Spleen (tissue), 11 donors: Measurements from ENCODE around the gene CPSF3. TPM values are rescaled to one million over a fixed set of nuclear protein-coding genes. Genes with fewer than 3 reads are reported as not detected.

ENCODE experiments used
- DNase-seq: peaks from one replicate; pipeline ENCODE4 v3.0.0-alpha.2; 2020
- H3K27ac ChIP-seq, 8 donors: fragments of 200-600 bp; sonication (generic) in 7 of 8; 1 replicate in 4 of 8; 2 replicates in 4 of 8; pipeline versions ENCODE4 v1.5.0 to v1.8.0; 2016 to 2021; ENCODE audit warnings: inconsistent platforms in 4 of 8, mild to moderate bottlenecking in 4 of 8, moderate library complexity in 1 of 8
- H3K27me3 ChIP-seq, 7 donors: fragments of 200-600 bp; sonication (generic) in 6 of 7; replicated peaks in 1 of 7; 1 replicate in 4 of 7; 2 replicates in 3 of 7; pipeline versions ENCODE4 v1.5.0 to v1.8.0; 2016 to 2021; ENCODE audit warnings: inconsistent platforms in 3 of 7, mild to moderate bottlenecking in 1 of 7
- H3K36me3 ChIP-seq, 6 donors: fragments of 200-600 bp; sonication (generic) in 5 of 6; 1 replicate in 4 of 6; 2 replicates in 2 of 6; pipeline versions ENCODE4 v1.5.0 to v1.8.0; 2016 to 2021; ENCODE audit warnings: inconsistent platforms in 2 of 6
- H3K4me1 ChIP-seq, 6 donors: fragments of 200-600 bp; sonication (generic) in 5 of 6; 1 replicate in 3 of 6; 2 replicates in 3 of 6; pipeline versions ENCODE4 v1.5.0 to v1.8.0; 2016 to 2021; ENCODE audit warnings: inconsistent platforms in 3 of 6
- H3K4me3 ChIP-seq, 8 donors: fragments of 200-600 bp; sonication (generic) in 7 of 8; 1 replicate in 4 of 8; 2 replicates in 4 of 8; pipeline versions ENCODE4 v1.5.0 to v1.8.0; 2016 to 2021; ENCODE audit warnings: inconsistent platforms in 4 of 8, mild to moderate bottlenecking in 4 of 8, moderate library complexity in 2 of 8
- H3K9me3 ChIP-seq, 8 donors: fragments of 200-600 bp; sonication (generic) in 7 of 8; 1 replicate in 4 of 8; 2 replicates in 4 of 8; pipeline versions ENCODE4 v1.5.0 to v1.8.0; 2016 to 2021; ENCODE audit warnings: inconsistent platforms in 4 of 8
- CTCF ChIP-seq, 11 experiments: fragments of 200-600 bp in 7 of 11; fragments of 450-650 bp in 4 of 11; sonication (generic) in 4 of 11; IDR thresholded peaks in 8 of 11; conservative IDR thresholded peaks in 3 of 11; 1 replicate in 7 of 11; 2 replicates in 4 of 11; pipeline versions ENCODE4 v1.4.0 to v1.8.0; 2016 to 2021; ENCODE audit warnings: antibody characterized with exemption in 11 of 11, inconsistent platforms in 4 of 11, mild to moderate bottlenecking in 1 of 11
- POLR2A ChIP-seq, 3 donors: fragments of 450-650 bp; IDR thresholded peaks; one replicate each; pipeline ENCODE4 v1.5.1; 2017; ENCODE audit warnings: antibody characterized with exemption in 3 of 3, mild to moderate bottlenecking in 1 of 3
- POLR2AphosphoS5 ChIP-seq, 3 donors: sonication (generic); formaldehyde crosslinking; IDR thresholded peaks; one replicate each; pipeline ENCODE4 v1.5.1; 2017; ENCODE audit warnings: antibody characterized with exemption in 3 of 3
- WGBS, 5 donors: extraction: QIAGEN DNeasy Blood & Tissue Kit in 3 of 5; methylation state at CpG; one replicate each; pipeline versions ENCODE4 v1.1.5 to v1.1.7; 2013 to 2018; 5-methylcytosine and 5-hydroxymethylcytosine counted together
- intact Hi-C: fragments of 100-400 bp; cut with DNase I; formaldehyde crosslinking; loops from one replicate; pipeline ENCODE4 v1.15.0; 2023; ENCODE audit warnings: low total_unique reads
- polyA plus RNA-seq, 3 donors: library from polyadenylated mRNA; stranded (reverse); fragments of 200-250 nt; gene quantifications; one replicate each; pipeline ENCODE4 v1.2.1, GENCODE V29; 2013
- total RNA-seq, 7 donors: library from RNA; depleted of rRNA in 3 of 7; stranded (reverse); fragments of >200 nt in 3 of 7; fragmentation: NEBNext Ultra II Directional in 4 of 7; extraction: Animal tissue kit (Norgen Biotek cat#: 25700) in 4 of 7; gene quantifications; one replicate each; pipeline versions ENCODE4 v1.1.0 to v1.2.1, GENCODE V29; 2016 to 2021
- donor health status: healthy with polysubstance abuse.
- donor health status: DM: no; HTN: no; CAD: no; lungs with moderate emphysema.
- donor health status: DM: no; HTN: no; CAD: no.
- donor health status: Bipolar disorder and iron deficiency.
- donor health status: healthy.
- donor health status: DM: no; HTN: no; CAD: no.
- donor health status: DM: yes; HTN: yes; CAD: no.

CPSF3 gene
- total and polyA plus RNA-seq, 10 donors, result 18.9 to 35.8 (median 27.5) TPM

- no peak for TF ChIP-seq POLR2A (IDR thresholded peaks at IDR 0.05)
- TF ChIP-seq CTCF (IDR thresholded peaks at IDR 0.05 in 8 of 11, conservative IDR thresholded peaks at IDR 0.05 in 3 of 11), result no peak
- TF ChIP-seq POLR2AphosphoS5 (IDR thresholded peaks at IDR 0.05), result no peak
- Histone ChIP-seq H3K4me3 (no peak overlapping the region), H3K27me3 (no peaks in the 10 kb centered on the region), H3K36me3 (peaks cover 3 to 91% (median 22%) of the 10 kb centered on the region in 6 donors), H3K4me1 (peaks cover 0 to 9% (median 0%) of the 10 kb centered on the region in 6 donors), H3K27ac (no peak overlapping the region), H3K9me3 (no peaks in the 10 kb centered on the region)
- no peak for DNase-seq
- intact Hi-C loops, result no loop called here
- WGBS, 5 donors, result 81 to 92% (median 88%) methylated on average over 7 of the region's 7 CpGs
Measured at GRCh38 chr2:9465170-9465569, 41.7 kb downstream of the CPSF3 start.

- Histone ChIP-seq H3K4me3 (no peak overlapping the region), H3K9me3 (no peaks in the 10 kb centered on the region), H3K36me3 (peaks cover 3 to 91% (median 18%) of the 10 kb centered on the region in 6 donors), H3K27ac (no peak overlapping the region), H3K27me3 (no peaks in the 10 kb centered on the region), H3K4me1 (peaks cover 0 to 9% (median 0%) of the 10 kb centered on the region in 6 donors)
- no peak for DNase-seq
- WGBS, 5 donors, result 88 to 94% (median 92%) methylated on average over 36 to 46 of the region's 46 CpGs
- TF ChIP-seq CTCF (IDR thresholded peaks at IDR 0.05 in 8 of 11, conservative IDR thresholded peaks at IDR 0.05 in 3 of 11), result no peak
- TF ChIP-seq POLR2AphosphoS5 (IDR thresholded peaks at IDR 0.05), result no peak
- TF ChIP-seq POLR2A (IDR thresholded peaks at IDR 0.05), result no peak
- intact Hi-C loops, result no loop called here
Measured at GRCh38 chr2:9466147-9466683, 42.8 kb downstream of the CPSF3 start.

GRCh38 chr2:9467687-9468086, 44.2 kb downstream of the CPSF3 start:
- Histone ChIP-seq H3K27me3 (no peaks in the 10 kb centered on the region), H3K4me3 (no peak overlapping the region), H3K27ac (no peak overlapping the region), H3K9me3 (no peaks in the 10 kb centered on the region), H3K36me3 (peaks cover 3 to 89% (median 18%) of the 10 kb centered on the region in 6 donors), H3K4me1 (peaks cover 0 to 9% (median 0%) of the 10 kb centered on the region in 6 donors)
- WGBS, 5 donors, result 88 to 93% (median 91%) methylated on average over 10 of the region's 10 CpGs
- TF ChIP-seq CTCF (IDR thresholded peaks at IDR 0.05 in 8 of 11, conservative IDR thresholded peaks at IDR 0.05 in 3 of 11), result no peak
- no peak for TF ChIP-seq POLR2AphosphoS5 (IDR thresholded peaks at IDR 0.05)
- TF ChIP-seq POLR2A (IDR thresholded peaks at IDR 0.05), result no peak
- DNase-seq, result no peak
- intact Hi-C loops, result no loop called here

- peaks cover 9 to 29% (median 22%) of the 10 kb centered on the region in 6 donors for H3K4me1 ChIP-seq
- H3K27ac ChIP-seq, result no peak overlapping the region
- no peaks in the 10 kb centered on the region for H3K9me3 ChIP-seq
- no peak for DNase-seq
- no peak for TF ChIP-seq CTCF (IDR thresholded peaks at IDR 0.05 in 8 of 11, conservative IDR thresholded peaks at IDR 0.05 in 3 of 11)
- no peak for TF ChIP-seq POLR2A (IDR thresholded peaks at IDR 0.05)
- no peak for TF ChIP-seq POLR2AphosphoS5 (IDR thresholded peaks at IDR 0.05)
- intact Hi-C loops, result no loop called here
- H3K36me3 ChIP-seq, result peaks cover 3 to 62% (median 11%) of the 10 kb centered on the region in 6 donors
- no peak overlapping the region for H3K4me3 ChIP-seq
- no peaks in the 10 kb centered on the region for H3K27me3 ChIP-seq
- 93 to 95% (median 95%) methylated on average over 5 of the region's 5 CpGs for WGBS, 5 donors
Measured at GRCh38 chr2:9471206-9471605, 47.8 kb downstream of the CPSF3 start.
